ELF-1 (cell line): Measurements from ENCODE around the gene ZNF587.

Source experiments
- DNase-seq: peaks from one replicate; pipeline ENCODE4 v3.0.0-alpha.2; 2016; ENCODE audit warnings: low read depth, low spot score

The ZNF587 gene

GRCh38 chr19:57887195-57887941 lies 37.7 kb downstream of the ZNF587 start:
- peak; percentile 83 for DNase-seq

GRCh38 chr19:57888107-57888559 lies 38.5 kb downstream of the ZNF587 start:
- peak; percentile 61 for DNase-seq

GRCh38 chr19:57888560-57889231 lies 39.0 kb downstream of the ZNF587 start, which contains the start of gene ZNF814:
TSS of gene ZNF814 (minus strand) at chr19:57889037. CDS start at chr19:57888802, 235 bp downstream.
- DNase-seq, result peak; percentile 98

GRCh38 chr19:57890706-57891105 lies 41.0 kb downstream of the ZNF587 start:
- DNase-seq, result peak; percentile 44

GRCh38 chr19:57900311-57900710 lies 50.7 kb downstream of the ZNF587 start:
- DNase-seq, result peak; percentile 7

GRCh38 chr19:57903618-57904184 lies 54.0 kb downstream of the ZNF587 start:
- DNase-seq, result no peak

- DNase-seq, result no peak
These were observed 55.6 kb downstream of the ZNF587 start for GRCh38 chr19:57905258-57905657.

GRCh38 chr19:57907394-57907793 lies 57.7 kb downstream of the ZNF587 start:
- DNase-seq, result no peak

GRCh38 chr19:57914531-57914930 lies 64.9 kb downstream of the ZNF587 start:
- no peak for DNase-seq
